DMS 273 (cell line): Measurements from ENCODE around the gene FAM240B.

Experiments used
- DNase-seq: peaks from one replicate; lab custom pipeline; 2025; ENCODE audit not compliant: unreplicated experiment; lab: John Stamatoyannopoulos, UW

FAM240B gene

GRCh38 chr9:38670542-38671371, 49.2 kb downstream of the FAM240B start:
- no peak for DNase-seq

DNA sequence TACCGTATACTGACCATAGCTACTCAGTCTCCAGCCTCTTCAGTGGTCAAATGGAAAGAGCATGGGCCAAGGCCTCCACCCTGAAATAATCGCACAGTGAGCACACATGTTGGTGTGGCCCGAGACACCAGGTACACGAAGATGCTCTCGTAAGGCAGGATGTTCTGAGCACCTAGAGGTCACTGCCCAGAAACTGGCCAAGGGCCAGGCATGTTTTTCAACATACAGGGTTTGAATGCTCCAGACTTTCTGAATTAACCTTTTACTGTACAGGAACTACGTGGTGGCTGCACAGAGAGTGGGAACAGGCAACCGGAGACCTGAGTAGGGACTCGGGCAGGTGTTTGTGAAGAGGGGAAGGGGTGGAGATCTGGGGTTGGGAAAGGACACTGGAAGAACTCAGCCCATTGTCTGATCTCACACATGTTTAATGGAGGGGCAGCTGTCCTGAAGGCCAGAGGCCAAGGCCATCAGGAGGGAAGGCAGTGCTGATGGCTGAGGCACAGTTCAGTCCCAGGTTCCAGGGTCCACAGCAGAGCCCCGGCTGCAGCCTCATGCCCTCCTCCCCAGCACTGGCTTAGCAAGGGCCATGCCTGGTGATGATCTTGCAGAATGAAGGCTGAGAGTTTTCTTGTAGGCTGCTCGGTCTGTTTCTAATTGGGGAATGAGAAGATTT, 51.0 kb downstream of the FAM240B start:
- DNase-seq: no peak

DNA sequence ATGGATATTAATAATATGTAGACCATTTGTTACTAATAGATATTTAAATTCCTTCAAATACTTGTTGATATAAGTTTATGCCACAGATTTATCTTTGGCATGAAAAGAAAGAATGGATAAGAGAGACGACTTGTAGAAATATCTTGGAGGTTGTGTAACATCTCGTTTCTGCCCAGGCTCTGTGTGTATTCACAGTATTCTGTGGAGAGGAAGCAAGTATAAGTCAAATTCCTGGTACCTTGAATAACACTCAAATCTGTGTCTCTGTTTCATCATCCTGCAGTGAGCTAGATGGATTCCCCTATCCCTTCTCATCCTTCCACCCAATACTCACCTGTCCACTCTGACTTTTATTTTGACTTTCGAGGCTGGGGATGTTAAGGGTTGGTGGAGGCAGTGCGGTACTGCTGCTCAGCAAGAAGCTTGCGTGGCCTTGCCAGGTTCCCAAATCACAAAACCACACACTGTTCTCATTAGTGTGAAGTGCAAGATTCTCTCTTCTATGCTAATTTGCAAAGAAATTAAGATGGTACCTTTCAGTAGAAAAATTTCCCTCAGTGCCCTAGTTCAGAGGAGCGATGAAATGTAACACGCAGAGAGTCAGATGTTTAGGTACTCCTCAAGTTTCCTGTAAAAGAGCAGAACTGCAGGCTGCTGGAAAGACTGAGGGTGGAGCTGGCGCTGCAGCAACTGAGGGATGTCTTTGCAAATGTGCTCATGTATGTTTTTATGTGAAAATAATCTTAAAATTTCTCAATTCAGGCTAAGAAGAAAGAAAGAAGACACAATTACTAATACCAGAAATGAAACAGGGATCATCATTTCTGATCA, 57.0 kb downstream of the FAM240B start:
- DNase-seq: peak; percentile 19

DNA sequence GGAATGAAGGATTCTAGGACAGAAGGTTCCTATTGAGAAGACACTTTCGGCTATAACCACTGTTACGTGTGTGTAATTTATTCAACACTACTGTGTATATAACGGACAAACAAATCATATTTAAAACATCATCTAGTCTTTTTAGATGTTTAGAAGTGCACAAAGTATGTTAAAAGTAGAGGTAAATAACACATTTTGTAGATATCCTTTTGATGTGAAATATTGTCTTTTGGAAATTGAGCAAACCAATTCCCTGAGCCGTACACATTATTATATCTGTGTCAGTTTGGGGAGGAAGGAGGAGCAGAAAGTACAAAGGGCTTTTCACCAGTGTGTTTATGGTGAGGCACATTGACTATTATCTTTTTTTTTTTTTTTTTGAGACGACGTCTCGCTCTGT, 60.4 kb downstream of the FAM240B start:
- no peak for DNase-seq

DNA sequence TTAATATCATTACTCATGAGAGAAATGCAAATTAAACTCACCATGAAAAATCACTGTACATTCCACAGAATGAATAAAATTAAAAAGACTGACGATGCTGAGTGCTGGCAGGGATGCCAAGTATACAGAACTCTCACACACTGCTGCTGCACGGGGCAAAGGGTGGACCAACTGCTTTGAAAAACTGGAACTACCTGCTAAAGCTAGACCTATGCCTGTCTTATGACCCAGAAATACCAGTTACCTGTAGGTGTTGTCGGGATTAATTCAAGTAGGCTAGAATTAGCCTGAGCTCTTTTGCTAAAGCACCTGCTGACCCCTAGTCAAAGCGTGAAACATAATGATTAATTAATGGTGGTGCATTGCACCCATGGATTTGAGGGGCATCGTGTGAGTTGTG, 63.0 kb downstream of the FAM240B start:
- no peak for DNase-seq

DNA sequence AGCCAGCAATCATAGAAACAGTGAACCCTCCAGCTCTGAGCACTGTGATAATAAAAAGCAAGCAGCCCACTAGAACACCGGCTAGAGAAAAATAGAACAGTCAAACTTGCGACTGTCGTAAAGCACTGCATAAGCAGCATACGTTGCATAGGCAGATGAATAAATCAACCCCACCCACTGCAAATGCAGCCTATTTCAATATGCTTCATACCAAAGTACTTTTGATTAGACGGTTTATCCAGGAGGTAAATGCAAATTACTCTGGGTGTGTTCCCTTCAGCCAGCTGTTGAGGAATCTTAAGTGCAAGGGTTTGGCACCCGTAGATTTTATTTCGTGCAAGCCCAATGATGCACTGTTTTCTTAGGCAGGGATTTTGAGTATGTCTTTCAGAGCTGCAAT, 67.4 kb downstream of the FAM240B start:
- peak; percentile 64 for DNase-seq

DNA sequence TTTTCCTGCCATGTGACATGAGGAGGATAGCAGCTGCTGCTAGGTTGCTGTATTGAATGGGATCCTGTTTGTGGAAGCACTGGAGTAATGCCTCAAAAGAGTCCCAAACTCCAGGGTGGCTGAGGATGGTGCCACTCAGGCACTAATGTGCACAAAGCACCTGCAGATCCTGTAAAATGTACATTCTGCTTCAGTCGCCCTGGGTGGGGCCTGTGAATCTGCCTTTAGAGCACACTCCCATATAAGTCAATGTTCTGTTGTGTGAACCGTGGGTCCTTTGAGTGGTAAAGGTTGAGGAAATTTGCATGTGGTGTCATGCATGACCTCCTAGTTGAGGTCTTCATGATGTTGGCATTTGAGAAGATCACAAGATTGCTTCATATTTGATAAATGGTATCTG, 67.9 kb downstream of the FAM240B start:
- no peak for DNase-seq

- no peak for DNase-seq
Observed at GRCh38 chr9:38651400-38652042, 68.4 kb downstream of the FAM240B start.

DNA sequence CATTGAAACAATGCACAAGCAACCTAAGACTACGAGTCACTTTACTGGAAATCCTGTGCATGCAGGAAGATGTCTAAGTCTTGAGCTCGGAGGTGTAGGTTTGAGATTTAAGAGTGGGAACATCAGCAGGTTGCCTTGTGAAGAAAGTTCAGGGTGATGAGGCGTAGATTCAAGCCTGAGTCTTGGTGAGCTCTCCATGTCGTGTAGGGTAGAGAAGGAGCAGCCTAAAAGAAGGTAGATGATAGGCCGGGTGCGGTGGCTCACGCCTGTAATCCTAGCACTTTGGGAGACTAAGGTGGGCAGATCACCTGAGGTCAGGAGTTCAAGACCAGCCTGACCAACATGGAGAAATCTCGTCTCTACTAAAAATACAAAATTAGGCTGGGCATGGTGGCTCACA, 69.4 kb downstream of the FAM240B start:
- no peak for DNase-seq

GRCh38 chr9:38649731-38650363, 70.1 kb downstream of the FAM240B start:
- DNase-seq: no peak

GRCh38 chr9:38644601-38645000, 75.3 kb downstream of the FAM240B start:
- DNase-seq: no peak
